CD4-positive, CD25-positive, alpha-beta regulatory T cell (primary cell): ENCODE data around the gene ARCN1. TPM values are rescaled to one million over a fixed set of nuclear protein-coding genes. Genes with fewer than 3 reads are reported as not detected.
A peak's percentile ranks its signal among the peaks of the same experiment; 100 is the strongest.
"Not testable (repeated sequence)": the region's sequence is repeated elsewhere in the genome, so short reads cannot be mapped to it uniquely, and the experiment has no call there.

Experiments used
- ATAC-seq, 2 donors: fragments of 150-1000 bp; cut with Tn5 transposase; one replicate each; pipeline ENCODE4 v1.10.0; 2021; ENCODE audit warnings: low read depth in 2 of 2, moderate number of reproducible peaks in 2 of 2, moderate library complexity in 1 of 2
- DNase-seq, 3 donors: peaks; one replicate each; pipeline versions ENCODE4 v3.0.0 to v3.0.0-alpha.2; 2012 to 2022; ENCODE audit warnings: mixed read lengths in 1 of 3
- H3K27ac ChIP-seq: one replicate; pipeline ENCODE4 v1.7.0; 2013; ENCODE audit warnings: mild to moderate bottlenecking, low read length; ENCODE audit not compliant: insufficient read depth, poor library complexity, severe bottlenecking
- H3K27me3 ChIP-seq: one replicate; pipeline ENCODE4 v1.7.0; 2013; ENCODE audit warnings: low read length; ENCODE audit not compliant: control insufficient read depth, insufficient read depth
- H3K36me3 ChIP-seq: one replicate; pipeline ENCODE4 v1.7.0; 2013; ENCODE audit warnings: mild to moderate bottlenecking, low read length, moderate library complexity; ENCODE audit not compliant: control insufficient read depth, insufficient read depth
- H3K4me1 ChIP-seq: 2 replicates; pipeline ENCODE4 v1.7.0; 2013; ENCODE audit warnings: mild to moderate bottlenecking, low read length; ENCODE audit not compliant: insufficient read depth, control insufficient read depth, poor library complexity, severe bottlenecking
- H3K4me3 ChIP-seq: one replicate; pipeline ENCODE4 v1.7.0; 2013; ENCODE audit warnings: low read depth, mild to moderate bottlenecking, low read length, moderate library complexity
- H3K9me3 ChIP-seq, 2 experiments: 1 replicate in 1 of 2; 2 replicates in 1 of 2; pipeline ENCODE4 v1.7.0; 2013; ENCODE audit warnings: low read length in 2 of 2, mild to moderate bottlenecking in 1 of 2, moderate library complexity in 1 of 2; ENCODE audit not compliant: control insufficient read depth in 2 of 2
- H3K27ac Mint-ChIP-seq, 3 donors: one replicate each; pipeline ENCODE4 v1.8.0; 2020 to 2022; ENCODE audit warnings: mild to moderate bottlenecking in 3 of 3, mixed read lengths in 3 of 3, moderate library complexity in 2 of 3
- H3K27me3 Mint-ChIP-seq: one replicate; pipeline ENCODE4 v1.8.0; 2022; ENCODE audit warnings: mild to moderate bottlenecking, mixed read lengths
- H3K36me3 Mint-ChIP-seq: one replicate; pipeline ENCODE4 v1.8.0; 2020; ENCODE audit warnings: mixed read lengths
- H3K4me1 Mint-ChIP-seq, 4 donors: one replicate each; pipeline ENCODE4 v1.8.0; 2020 to 2022; ENCODE audit warnings: mixed read lengths in 4 of 4, mild to moderate bottlenecking in 1 of 4
- H3K4me3 Mint-ChIP-seq, 4 donors: one replicate each; pipeline ENCODE4 v1.8.0; 2020 to 2022; ENCODE audit warnings: mild to moderate bottlenecking in 4 of 4, mixed read lengths in 4 of 4, moderate library complexity in 3 of 4
- H3K9me3 Mint-ChIP-seq, 7 donors: one replicate each; pipeline ENCODE4 v1.8.0; 2020 to 2022; ENCODE audit warnings: mixed read lengths in 7 of 7, mild to moderate bottlenecking in 3 of 7, moderate library complexity in 2 of 7
- polyA plus RNA-seq, 4 donors: library from polyadenylated mRNA; unstranded; fragments of 300-500 nt; fragmentation: Illumina TruSeq; gene quantifications; one replicate each; pipeline ENCODE4 v1.2.3, GENCODE V29; 2021
- total RNA-seq: library from RNA; stranded (reverse); gene quantifications from one replicate; pipeline ENCODE4 v1.2.3, GENCODE V29; 2022

The ARCN1 gene
- total and polyA plus RNA-seq, 5 donors from 2014 or later, result 76.6 to 169 (median 149) TPM

- no peak for DNase-seq
- Mint-ChIP-seq H3K9me3 (no peaks in the 10 kb centered on the region), H3K27ac (peak overlapping the region in 1 of 3 donors; percentile 32), H3K36me3 (no peaks in the 10 kb centered on the region), H3K4me3 (peak overlapping the region; percentile 59 to 97 (median 75)), H3K4me1 (peaks cover 42 to 69% (median 51%) of the 10 kb centered on the region in 4 donors), H3K27me3 (peaks cover 5% of the 10 kb centered on the region)
- H3K4me3 ChIP-seq, result peak overlapping the region; percentile 89
- H3K27ac ChIP-seq, result peak overlapping the region; percentile 5
- no peaks in the 10 kb centered on the region for H3K27me3 ChIP-seq
- no peak for ATAC-seq
- peaks cover 48% of the 10 kb centered on the region for H3K4me1 ChIP-seq
- peaks cover 9% of the 10 kb centered on the region for H3K36me3 ChIP-seq
- H3K9me3 ChIP-seq, result no peaks in the 10 kb centered on the region
These were observed 2.4 kb downstream of the ARCN1 start for GRCh38 chr11:118574636-118575035.

- not testable (repeated sequence) for DNase-seq, H3K36me3 Mint-ChIP-seq, H3K27ac Mint-ChIP-seq, H3K27me3 Mint-ChIP-seq, H3K27me3 ChIP-seq, H3K9me3 Mint-ChIP-seq, ATAC-seq, H3K9me3 ChIP-seq, H3K4me3 ChIP-seq
- peak overlapping the region; percentile 23 for H3K27ac ChIP-seq
- Mint-ChIP-seq H3K4me1 (peaks cover 34 to 62% (median 42%) of the 10 kb centered on the region in 4 donors), H3K4me3 (peak overlapping the region in 3 of 4 donors; percentile 5 to 43 (median 13))
- H3K4me1 ChIP-seq, result peaks cover 39% of the 10 kb centered on the region
- H3K36me3 ChIP-seq, result peaks cover 22% of the 10 kb centered on the region
These were observed 5.8 kb downstream of the ARCN1 start for GRCh38 chr11:118577995-118578394.

- Histone ChIP-seq H3K4me3 (no peak overlapping the region), H3K9me3 (no peaks in the 10 kb centered on the region), H3K4me1 (peaks cover 8% of the 10 kb centered on the region), H3K36me3 (peaks cover 49% of the 10 kb centered on the region), H3K27me3 (no peaks in the 10 kb centered on the region), H3K27ac (no peak overlapping the region)
- H3K27me3 Mint-ChIP-seq, result no peaks in the 10 kb centered on the region
- H3K27ac Mint-ChIP-seq, result no peak overlapping the region
- no peaks in the 10 kb centered on the region for H3K9me3 Mint-ChIP-seq
- ATAC-seq (no peak), DNase-seq (no peak)
- no peak overlapping the region for H3K4me3 Mint-ChIP-seq
- H3K4me1 Mint-ChIP-seq, result peaks cover 20 to 37% (median 23%) of the 10 kb centered on the region in 4 donors
- H3K36me3 Mint-ChIP-seq, result peaks cover 23% of the 10 kb centered on the region
These were observed 8.8 kb downstream of the ARCN1 start for GRCh38 chr11:118581057-118581456.

- Mint-ChIP-seq H3K4me1 (peaks cover 3 to 9% (median 6%) of the 10 kb centered on the region in 4 donors), H3K4me3 (no peak overlapping the region), H3K27me3 (no peaks in the 10 kb centered on the region), H3K9me3 (no peaks in the 10 kb centered on the region), H3K36me3 (peaks cover 44% of the 10 kb centered on the region), H3K27ac (peak overlapping the region in 1 of 3 donors; percentile 44)
- Histone ChIP-seq H3K9me3 (no peaks in the 10 kb centered on the region), H3K4me3 (no peak overlapping the region), H3K4me1 (no peaks in the 10 kb centered on the region), H3K27me3 (no peaks in the 10 kb centered on the region), H3K36me3 (peaks cover 93% of the 10 kb centered on the region), H3K27ac (no peak overlapping the region)
- ATAC-seq, result no peak
- no peak for DNase-seq
These were observed 15.7 kb downstream of the ARCN1 start for GRCh38 chr11:118587952-118588351.

- Mint-ChIP-seq H3K27me3 (no peaks in the 10 kb centered on the region), H3K36me3 (peaks cover 41% of the 10 kb centered on the region), H3K4me3 (no peak overlapping the region), H3K4me1 (peaks cover 12 to 16% (median 13%) of the 10 kb centered on the region in 4 donors), H3K9me3 (no peaks in the 10 kb centered on the region), H3K27ac (peak overlapping the region in 1 of 3 donors; percentile 9)
- Histone ChIP-seq H3K27me3 (no peaks in the 10 kb centered on the region), H3K36me3 (peaks cover 83% of the 10 kb centered on the region), H3K27ac (no peak overlapping the region), H3K4me3 (no peak overlapping the region), H3K9me3 (no peaks in the 10 kb centered on the region), H3K4me1 (no peaks in the 10 kb centered on the region)
- ATAC-seq (no peak), DNase-seq (no peak)
These were observed 20.6 kb downstream of the ARCN1 start for GRCh38 chr11:118592616-118593367.

- not testable (repeated sequence) for H3K9me3 ChIP-seq, H3K27ac ChIP-seq, H3K27me3 Mint-ChIP-seq, H3K4me1 ChIP-seq, H3K9me3 Mint-ChIP-seq, H3K27me3 ChIP-seq, H3K4me3 ChIP-seq
- peak overlapping the region in 2 of 3 donors; percentile 62 to 84 for H3K27ac Mint-ChIP-seq
- peaks cover 12 to 16% (median 13%) of the 10 kb centered on the region in 4 donors for H3K4me1 Mint-ChIP-seq
- DNase-seq (peak in 2 of 3 donors; percentile 77 to 84), ATAC-seq (peak; percentile 24 to 59)
- peak overlapping the region in 1 of 4 donors; percentile 38 for H3K4me3 Mint-ChIP-seq
- peaks cover 76% of the 10 kb centered on the region for H3K36me3 ChIP-seq
- peaks cover 39% of the 10 kb centered on the region for H3K36me3 Mint-ChIP-seq
These were observed 22.8 kb downstream of the ARCN1 start for GRCh38 chr11:118594984-118595383.

- peaks cover 8 to 16% (median 12%) of the 10 kb centered on the region in 4 donors for H3K4me1 Mint-ChIP-seq
- no peaks in the 10 kb centered on the region for H3K4me1 ChIP-seq
These were observed 24.3 kb downstream of the ARCN1 start for GRCh38 chr11:118596224-118597146.

More at GRCh38 chr11:118596224-118597146, 24.3 kb downstream of the ARCN1 start:
- Histone ChIP-seq H3K27ac (no peak overlapping the region), H3K36me3 (peaks cover 75% of the 10 kb centered on the region), H3K27me3 (no peaks in the 10 kb centered on the region), H3K9me3 (no peaks in the 10 kb centered on the region), H3K4me3 (no peak overlapping the region)
- peaks cover 32% of the 10 kb centered on the region for H3K36me3 Mint-ChIP-seq
- no peaks in the 10 kb centered on the region for H3K27me3 Mint-ChIP-seq
- DNase-seq (no peak), ATAC-seq (no peak)
- H3K9me3 Mint-ChIP-seq, result no peaks in the 10 kb centered on the region
- peak overlapping the region in 2 of 3 donors; percentile 33 to 86 for H3K27ac Mint-ChIP-seq
- H3K4me3 Mint-ChIP-seq, result no peak overlapping the region
